Osteoblast (primary cell): ENCODE data around the gene FNIP2. TPM values are rescaled to one million over a fixed set of nuclear protein-coding genes. Genes with fewer than 3 reads are reported as not detected.
A peak's percentile ranks its signal among the peaks of the same experiment; 100 is the strongest.

Experiments
- DNase-seq: peaks from one replicate; pipeline ENCODE4 v3.0.0; 2011; ENCODE audit warnings: low spot score, mixed read lengths; ENCODE audit not compliant: insufficient read length; ENCODE audit errors: missing footprints
- H2AFZ ChIP-seq: 2 replicates; pipeline ENCODE4 v1.6.0; 2011; ENCODE audit warnings: mild to moderate bottlenecking, low read length
- H3K27ac ChIP-seq: 2 replicates; pipeline ENCODE4 v1.5.1; 2011; ENCODE audit warnings: mild to moderate bottlenecking, low read depth, low read length, moderate library complexity
- H3K27me3 ChIP-seq: 2 replicates; pipeline ENCODE4 v1.6.0; 2012; ENCODE audit warnings: mild to moderate bottlenecking, control low read depth, inconsistent platforms, low read length, moderate library complexity; ENCODE audit not compliant: insufficient read depth
- H3K36me3 ChIP-seq: 2 replicates; pipeline ENCODE4 v1.5.1; 2011; ENCODE audit warnings: mild to moderate bottlenecking, low read length, control low read depth, moderate library complexity; ENCODE audit not compliant: insufficient read depth
- H3K4me1 ChIP-seq: 2 replicates; pipeline ENCODE4 v1.5.1; 2011; ENCODE audit warnings: mild to moderate bottlenecking, low read length, control low read depth, moderate library complexity; ENCODE audit not compliant: insufficient read depth
- H3K4me2 ChIP-seq: 2 replicates; pipeline ENCODE4 v1.6.0; 2011; ENCODE audit warnings: mild to moderate bottlenecking, low read length; ENCODE audit not compliant: insufficient read depth
- H3K4me3 ChIP-seq: fragments of 200-600 bp; sonication (generic); 3 replicates; pipeline ENCODE4 v1.5.1; 2012; ENCODE audit warnings: mild to moderate bottlenecking, low read length, inconsistent platforms; ENCODE audit not compliant: insufficient read depth
- H3K79me2 ChIP-seq: 2 replicates; pipeline ENCODE4 v1.6.0; 2012; ENCODE audit warnings: mild to moderate bottlenecking, low read length, control low read depth, inconsistent platforms; ENCODE audit not compliant: insufficient read depth
- H3K9me3 ChIP-seq: 2 replicates; pipeline ENCODE4 v1.5.1; 2011; ENCODE audit warnings: low read depth, low read length, control low read depth
- H4K20me1 ChIP-seq: 2 replicates; pipeline ENCODE4 v1.6.0; 2012; ENCODE audit warnings: mild to moderate bottlenecking, low read length, control low read depth; ENCODE audit not compliant: insufficient read depth
- CTCF ChIP-seq: IDR thresholded peaks from 2 replicates; pipeline ENCODE4 v1.5.1; 2011; ENCODE audit warnings: mild to moderate bottlenecking, low read depth, low read length, moderate library complexity; ENCODE audit errors: extremely low read depth
- total RNA-seq: library from RNA; depleted of rRNA; stranded (reverse); fragments of >200 nt; gene quantifications from 2 replicates; pipeline ENCODE4 v1.2.3, GENCODE V29; 2012

FNIP2 gene
- total RNA-seq, 1 donor, result 78.9 TPM

GRCh38 chr4:158884280-158884679 lies 115.5 kb downstream of the FNIP2 start:
- peak; percentile 50 for DNase-seq
- peaks cover 2% of the 10 kb centered on the region for H3K4me1 ChIP-seq
- H3K27ac ChIP-seq, result no peak overlapping the region

GRCh38 chr4:158885564-158885963 lies 116.7 kb downstream of the FNIP2 start:
- no peaks in the 10 kb centered on the region for H3K27me3 ChIP-seq
- no peak overlapping the region for H3K4me2 ChIP-seq
- H3K36me3 ChIP-seq, result peaks cover 11% of the 10 kb centered on the region
- TF ChIP-seq CTCF, result no peak
- no peak for DNase-seq
- H3K79me2 ChIP-seq, result no peaks in the 10 kb centered on the region
- no peak overlapping the region for H2AFZ ChIP-seq
- H3K27ac ChIP-seq, result no peak overlapping the region
- no peaks in the 10 kb centered on the region for H4K20me1 ChIP-seq
- H3K4me3 ChIP-seq, result no peak overlapping the region
- peaks cover 2% of the 10 kb centered on the region for H3K4me1 ChIP-seq
- no peaks in the 10 kb centered on the region for H3K9me3 ChIP-seq

More at GRCh38 chr4:158884280-158884679, 115.5 kb downstream of the FNIP2 start:
- peaks cover 8% of the 10 kb centered on the region for H3K36me3 ChIP-seq
- no peaks in the 10 kb centered on the region for H3K79me2 ChIP-seq
- no peak overlapping the region for H3K4me3 ChIP-seq
- no peaks in the 10 kb centered on the region for H4K20me1 ChIP-seq
- no peak for TF ChIP-seq CTCF
- H3K27me3 ChIP-seq, result no peaks in the 10 kb centered on the region
- no peak overlapping the region for H2AFZ ChIP-seq
- no peaks in the 10 kb centered on the region for H3K9me3 ChIP-seq
- H3K4me2 ChIP-seq, result no peak overlapping the region

GRCh38 chr4:158890294-158890693 lies 121.5 kb downstream of the FNIP2 start:
- Histone ChIP-seq H3K4me3 (no peak overlapping the region), H3K79me2 (no peaks in the 10 kb centered on the region), H3K9me3 (no peaks in the 10 kb centered on the region), H3K36me3 (peaks cover 14% of the 10 kb centered on the region), H3K4me2 (no peak overlapping the region), H3K27ac (no peak overlapping the region), H2AFZ (no peak overlapping the region), H4K20me1 (no peaks in the 10 kb centered on the region), H3K4me1 (no peaks in the 10 kb centered on the region), H3K27me3 (no peaks in the 10 kb centered on the region)
- TF ChIP-seq CTCF, result no peak
- no peak for DNase-seq

GRCh38 chr4:158891256-158891655 lies 122.4 kb downstream of the FNIP2 start:
- no peak for DNase-seq
- Histone ChIP-seq H3K27ac (no peak overlapping the region), H3K4me2 (no peak overlapping the region), H2AFZ (no peak overlapping the region), H3K4me3 (no peak overlapping the region), H3K79me2 (no peaks in the 10 kb centered on the region), H4K20me1 (no peaks in the 10 kb centered on the region), H3K9me3 (no peaks in the 10 kb centered on the region), H3K36me3 (peaks cover 19% of the 10 kb centered on the region), H3K27me3 (no peaks in the 10 kb centered on the region), H3K4me1 (peaks cover 4% of the 10 kb centered on the region)
- TF ChIP-seq CTCF, result no peak
